Measurements from ENCODE around the gene CYP46A1. TPM values are rescaled to one million over a fixed set of nuclear protein-coding genes. Genes with fewer than 3 reads are reported as not detected.

The CYP46A1 gene
- total RNA-seq, 1 experiment from 2014 or later: not detected

DNA sequence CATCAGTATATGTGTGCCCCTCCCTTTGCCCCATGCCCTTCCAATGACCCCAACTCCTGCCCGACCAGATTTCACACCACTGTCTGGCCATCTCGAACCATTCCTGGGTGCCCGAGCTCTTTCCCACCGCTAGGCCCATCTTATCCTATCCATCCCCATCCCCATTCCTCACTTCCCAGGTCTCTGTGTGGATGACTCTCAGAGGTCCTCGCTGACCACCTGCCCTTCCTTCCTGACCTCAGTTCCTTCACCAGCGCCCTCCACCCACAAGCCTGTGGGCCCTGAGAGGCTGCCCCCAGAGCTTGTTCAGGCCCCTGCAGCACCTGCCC, 49.1 kb downstream of the CYP46A1 start:
- H3F3A ChIP-seq (ENCODE audit: insufficient read depth, low read depth): no peaks in the 10 kb centered on the region
- CTCF ChIA-PET: no interaction called here

DNA sequence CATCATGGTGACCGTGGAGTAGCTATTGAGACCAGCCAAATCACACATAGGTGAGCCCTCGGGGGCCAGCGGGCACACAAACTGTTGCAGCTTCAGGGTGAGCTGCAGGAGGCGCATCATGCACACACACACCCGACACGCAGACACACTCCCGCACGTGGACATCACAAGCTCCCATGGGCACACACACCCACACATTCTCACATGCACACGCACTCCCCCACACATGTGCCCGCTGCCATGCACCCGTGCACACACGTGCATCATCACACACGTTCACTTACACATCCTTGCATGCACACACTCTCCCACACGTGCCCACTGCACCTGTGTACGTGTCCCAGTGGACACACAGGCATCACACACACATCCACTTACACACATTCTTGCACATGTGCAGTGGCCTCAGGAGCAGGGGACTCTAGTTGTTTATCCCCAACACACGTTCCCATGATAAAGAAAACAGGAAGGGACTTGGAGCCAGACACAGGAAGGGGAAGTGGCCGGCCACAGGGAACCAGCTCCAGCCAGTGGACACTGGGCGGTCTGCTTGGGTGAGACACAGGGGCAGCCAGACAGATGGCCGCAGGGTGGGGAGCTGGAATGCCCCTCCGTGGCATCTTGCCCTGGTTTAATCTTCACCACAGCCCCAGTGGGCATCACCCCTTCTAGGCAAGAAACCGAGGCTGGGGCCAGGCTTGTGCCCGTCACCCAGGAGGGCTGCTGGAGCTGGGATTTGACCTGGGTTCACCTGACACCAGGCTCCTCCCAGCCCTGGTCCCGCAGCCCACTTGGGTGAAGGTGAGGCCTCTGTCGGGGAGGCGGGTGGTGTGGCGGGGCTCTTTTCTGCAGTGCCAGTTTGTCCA, 49.7 kb downstream of the CYP46A1 start:
- no peaks in the 10 kb centered on the region for H3K9me2 ChIP-seq (ENCODE audit: insufficient read depth)
- no peaks in the 10 kb centered on the region for H3K4me1 ChIP-seq (replicated peaks; ENCODE audit: insufficient read depth)
- no peak overlapping the region for H3K4me3 ChIP-seq
- no peak overlapping the region for H3K27ac ChIP-seq
- H3K4me2 ChIP-seq: no peak overlapping the region
- DNase-seq: no peak
- H4K20me1 ChIP-seq (ENCODE audit: insufficient read depth): no peaks in the 10 kb centered on the region
- no peak overlapping the region for H2AFZ ChIP-seq
- intact Hi-C loops (cut with micrococcal nuclease; ENCODE audit: unreplicated experiment): loop anchor here (10.0 kb wide), 1 partner anchor 61 kb away; the partner anchor contains the start of gene EML1
- no peaks in the 10 kb centered on the region for H3K79me2 ChIP-seq (ENCODE audit: low read depth)
- TF ChIP-seq EZH2 (IDR thresholded peaks at IDR 0.05; ENCODE audit: low read depth): no peak
- TF ChIP-seq, protein P1, sequence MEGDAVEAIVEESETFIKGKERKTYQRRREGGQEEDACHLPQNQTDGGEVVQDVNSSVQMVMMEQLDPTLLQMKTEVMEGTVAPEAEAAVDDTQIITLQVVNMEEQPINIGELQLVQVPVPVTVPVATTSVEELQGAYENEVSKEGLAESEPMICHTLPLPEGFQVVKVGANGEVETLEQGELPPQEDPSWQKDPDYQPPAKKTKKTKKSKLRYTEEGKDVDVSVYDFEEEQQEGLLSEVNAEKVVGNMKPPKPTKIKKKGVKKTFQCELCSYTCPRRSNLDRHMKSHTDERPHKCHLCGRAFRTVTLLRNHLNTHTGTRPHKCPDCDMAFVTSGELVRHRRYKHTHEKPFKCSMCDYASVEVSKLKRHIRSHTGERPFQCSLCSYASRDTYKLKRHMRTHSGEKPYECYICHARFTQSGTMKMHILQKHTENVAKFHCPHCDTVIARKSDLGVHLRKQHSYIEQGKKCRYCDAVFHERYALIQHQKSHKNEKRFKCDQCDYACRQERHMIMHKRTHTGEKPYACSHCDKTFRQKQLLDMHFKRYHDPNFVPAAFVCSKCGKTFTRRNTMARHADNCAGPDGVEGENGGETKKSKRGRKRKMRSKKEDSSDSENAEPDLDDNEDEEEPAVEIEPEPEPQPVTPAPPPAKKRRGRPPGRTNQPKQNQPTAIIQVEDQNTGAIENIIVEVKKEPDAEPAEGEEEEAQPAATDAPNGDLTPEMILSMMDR (conservative IDR thresholded peaks at IDR 0.05): no peak
- H3K27me3 ChIP-seq (ENCODE audit: insufficient read depth, low read depth): 0 out of 2 replicates have a peak, but pooled peaks cover 2% of the 10 kb centered on the region
- ChIA-PET POLR2A (ENCODE audit: unreplicated experiment) (no interaction called here), CTCF (no interaction called here)
- no peaks in the 10 kb centered on the region for H3K36me3 ChIP-seq (ENCODE audit: low read depth)
- BruUV-seq (replicated peaks): no TSS peak
- no peaks in the 10 kb centered on the region for H3F3A ChIP-seq (ENCODE audit: insufficient read depth, low read depth)
- H3K9me3 ChIP-seq (ENCODE audit: insufficient read depth, low read depth): no peaks in the 10 kb centered on the region

More for the DNA sequence above, 49.1 kb downstream of the CYP46A1 start:
- H3K27me3 ChIP-seq (ENCODE audit: insufficient read depth, low read depth): 0 out of 2 replicates have a peak, but pooled peaks cover 3% of the 10 kb centered on the region
- POLR2A ChIA-PET (ENCODE audit: unreplicated experiment): no interaction called here
- DNase-seq: no peak
- H3K36me3 ChIP-seq (ENCODE audit: low read depth): no peaks in the 10 kb centered on the region
- no peak for TF ChIP-seq EZH2 (IDR thresholded peaks at IDR 0.05; ENCODE audit: low read depth)
- TF ChIP-seq, protein P1 (conservative IDR thresholded peaks at IDR 0.05): no peak
- BruUV-seq (replicated peaks): no TSS peak
- H3K4me2 ChIP-seq: no peak overlapping the region
- H3K4me1 ChIP-seq (replicated peaks; ENCODE audit: insufficient read depth): no peaks in the 10 kb centered on the region
- H3K4me3 ChIP-seq: no peak overlapping the region
- H4K20me1 ChIP-seq (ENCODE audit: insufficient read depth): no peaks in the 10 kb centered on the region
- intact Hi-C loops (cut with micrococcal nuclease; ENCODE audit: unreplicated experiment): loop anchor here (10.0 kb wide), 1 partner anchor 62 kb away; the partner anchor contains the start of gene EML1
- no peaks in the 10 kb centered on the region for H3K9me3 ChIP-seq (ENCODE audit: insufficient read depth, low read depth)
- no peak overlapping the region for H3K27ac ChIP-seq
- no peaks in the 10 kb centered on the region for H3K9me2 ChIP-seq (ENCODE audit: insufficient read depth)
- no peak overlapping the region for H2AFZ ChIP-seq
- H3K79me2 ChIP-seq (ENCODE audit: low read depth): no peaks in the 10 kb centered on the region

DNA sequence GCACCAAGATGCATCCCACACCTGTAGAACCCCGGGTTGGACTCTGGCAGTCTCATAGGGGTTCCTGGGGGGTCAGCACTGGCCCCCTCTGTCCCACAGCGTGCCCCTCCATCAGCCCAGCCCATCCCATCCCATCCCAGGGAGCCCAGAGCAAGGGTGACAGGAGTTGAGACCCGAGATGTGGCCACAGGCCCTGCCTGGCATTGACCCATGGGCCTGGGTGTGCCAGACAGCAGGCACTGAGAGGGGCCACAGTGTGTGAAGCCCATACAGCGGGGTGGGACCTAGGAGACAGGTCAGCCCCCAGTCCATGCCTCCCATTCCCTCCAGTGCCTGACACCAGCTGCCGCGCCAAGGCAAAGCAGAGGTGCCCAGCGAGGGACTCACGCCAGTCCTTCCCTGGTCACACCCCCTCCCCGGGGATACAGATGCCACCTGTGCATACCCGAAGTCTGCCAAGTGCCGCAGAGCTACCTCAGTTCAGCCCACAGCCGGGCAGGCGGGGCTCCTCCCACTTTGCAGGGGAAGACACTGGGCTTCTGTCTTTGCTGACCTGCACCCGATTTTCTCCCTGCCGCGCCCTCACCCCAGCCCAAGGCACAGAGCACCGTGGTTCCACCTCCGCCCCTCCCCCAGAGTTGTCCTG, 50.4 kb downstream of the CYP46A1 start:
- Histone ChIP-seq H3K4me1 (replicated peaks; ENCODE audit: insufficient read depth) (no peaks in the 10 kb centered on the region), H3K36me3 (ENCODE audit: low read depth) (no peaks in the 10 kb centered on the region), H2AFZ (no peak overlapping the region), H4K20me1 (ENCODE audit: insufficient read depth) (no peaks in the 10 kb centered on the region), H3K4me3 (no peak overlapping the region), H3K27ac (no peak overlapping the region), H3K27me3 (ENCODE audit: insufficient read depth, low read depth) (no peaks in the 10 kb centered on the region), H3K4me2 (no peak overlapping the region), H3K9me2 (ENCODE audit: insufficient read depth) (no peaks in the 10 kb centered on the region), H3K9me3 (ENCODE audit: insufficient read depth, low read depth) (no peaks in the 10 kb centered on the region), H3F3A (ENCODE audit: insufficient read depth, low read depth) (no peaks in the 10 kb centered on the region), H3K79me2 (ENCODE audit: low read depth) (no peaks in the 10 kb centered on the region)
- intact Hi-C loops (cut with micrococcal nuclease; ENCODE audit: unreplicated experiment): loop anchor here (10.0 kb wide), 1 partner anchor 60 kb away; the partner anchor contains the start of gene EML1
- TF ChIP-seq EZH2 (IDR thresholded peaks at IDR 0.05; ENCODE audit: low read depth): no peak
- TF ChIP-seq, protein P1 (conservative IDR thresholded peaks at IDR 0.05): no peak
- no TSS peak for BruUV-seq (replicated peaks)
- ChIA-PET CTCF (no interaction called here), POLR2A (ENCODE audit: unreplicated experiment) (interaction anchor here (0.6 kb wide), 1 partner anchor 421 kb away, joined by 8 read pairs; no protein-coding TSS in a partner anchor)
- no peak for DNase-seq
